Sigmoid colon (tissue), 7 donors: ENCODE measurements around the gene IL21. TPM values are rescaled to one million over a fixed set of nuclear protein-coding genes. Genes with fewer than 3 reads are reported as not detected.

ENCODE experiments used
- DNase-seq: peaks from one replicate; pipeline ENCODE4 v3.0.0-alpha.2; 2019
- H3K27ac ChIP-seq, 4 donors: fragments of 200-600 bp; sonication (generic); one replicate each; pipeline ENCODE4 v1.5.1; 2016 to 2019; ENCODE audit warnings: mild to moderate bottlenecking in 1 of 4
- H3K27me3 ChIP-seq, 3 donors: fragments of 200-600 bp; sonication (generic); one replicate each; pipeline ENCODE4 v1.5.1; 2019; ENCODE audit warnings: mild to moderate bottlenecking in 1 of 3
- H3K36me3 ChIP-seq, 4 donors: fragments of 200-600 bp; sonication (generic); one replicate each; pipeline ENCODE4 v1.5.1; 2016 to 2019
- H3K4me1 ChIP-seq, 4 donors: fragments of 200-600 bp; sonication (generic); one replicate each; pipeline ENCODE4 v1.5.1; 2017 to 2019
- H3K4me3 ChIP-seq, 4 donors: fragments of 200-600 bp; sonication (generic); one replicate each; pipeline ENCODE4 v1.5.1; 2017 to 2019; ENCODE audit warnings: mild to moderate bottlenecking in 2 of 4, moderate library complexity in 1 of 4
- H3K9me3 ChIP-seq, 4 donors: fragments of 200-600 bp in 3 of 4; sonication (generic) in 3 of 4; one replicate each; pipeline versions ENCODE4 v1.5.1 to v1.6.1; 2013 to 2019
- EP300 ChIP-seq, 4 donors: sonication (generic); formaldehyde crosslinking; IDR thresholded peaks; one replicate each; pipeline ENCODE4 v1.6.1; 2017; ENCODE audit warnings: antibody characterized with exemption in 4 of 4
- POLR2A ChIP-seq, 2 donors: fragments of 450-650 bp; IDR thresholded peaks; one replicate each; pipeline ENCODE4 v1.6.1; 2016; ENCODE audit warnings: antibody characterized with exemption in 2 of 2, mild to moderate bottlenecking in 2 of 2, moderate library complexity in 2 of 2
- POLR2AphosphoS5 ChIP-seq, 4 donors: sonication (generic); formaldehyde crosslinking; IDR thresholded peaks; one replicate each; pipeline ENCODE4 v1.6.1; 2017; ENCODE audit warnings: antibody characterized with exemption in 4 of 4
- WGBS, 2 donors: extraction: QIAGEN DNeasy Blood & Tissue Kit; methylation state at CpG; one replicate each; pipeline ENCODE4 v1.1.7; 2013; 5-methylcytosine and 5-hydroxymethylcytosine counted together
- intact Hi-C: fragments of 100-400 bp; cut with DNase I; formaldehyde crosslinking; loops from one replicate; pipeline ENCODE4 v1.15.1; 2023
- polyA plus RNA-seq, 3 donors: library from polyadenylated mRNA; stranded (reverse); fragments of 200-250 nt; gene quantifications; one replicate each; pipeline ENCODE4 v1.2.3, GENCODE V29; 2013
- total RNA-seq, 4 donors: library from RNA; depleted of rRNA; stranded (reverse); fragments of >200 nt; gene quantifications; one replicate each; pipeline ENCODE4 v1.1.0, GENCODE V29; 2016
- TF ChIP-seq, protein P1 (sequence below), 4 experiments: fragments of 450-650 bp in 3 of 4; fragments of 200-600 bp in 1 of 4; IDR thresholded peaks; one replicate each; pipeline ENCODE4 v1.5.1; 2016 to 2019; ENCODE audit warnings: antibody characterized with exemption in 4 of 4, mild to moderate bottlenecking in 3 of 4, moderate library complexity in 2 of 4
- donor health status: healthy with polysubstance abuse.
- donor health status: Bipolar disorder and iron deficiency.
- donor health status: healthy.

IL21 gene
- total and polyA plus RNA-seq, 7 donors: 0.63 TPM; not detected in 6

DNA sequence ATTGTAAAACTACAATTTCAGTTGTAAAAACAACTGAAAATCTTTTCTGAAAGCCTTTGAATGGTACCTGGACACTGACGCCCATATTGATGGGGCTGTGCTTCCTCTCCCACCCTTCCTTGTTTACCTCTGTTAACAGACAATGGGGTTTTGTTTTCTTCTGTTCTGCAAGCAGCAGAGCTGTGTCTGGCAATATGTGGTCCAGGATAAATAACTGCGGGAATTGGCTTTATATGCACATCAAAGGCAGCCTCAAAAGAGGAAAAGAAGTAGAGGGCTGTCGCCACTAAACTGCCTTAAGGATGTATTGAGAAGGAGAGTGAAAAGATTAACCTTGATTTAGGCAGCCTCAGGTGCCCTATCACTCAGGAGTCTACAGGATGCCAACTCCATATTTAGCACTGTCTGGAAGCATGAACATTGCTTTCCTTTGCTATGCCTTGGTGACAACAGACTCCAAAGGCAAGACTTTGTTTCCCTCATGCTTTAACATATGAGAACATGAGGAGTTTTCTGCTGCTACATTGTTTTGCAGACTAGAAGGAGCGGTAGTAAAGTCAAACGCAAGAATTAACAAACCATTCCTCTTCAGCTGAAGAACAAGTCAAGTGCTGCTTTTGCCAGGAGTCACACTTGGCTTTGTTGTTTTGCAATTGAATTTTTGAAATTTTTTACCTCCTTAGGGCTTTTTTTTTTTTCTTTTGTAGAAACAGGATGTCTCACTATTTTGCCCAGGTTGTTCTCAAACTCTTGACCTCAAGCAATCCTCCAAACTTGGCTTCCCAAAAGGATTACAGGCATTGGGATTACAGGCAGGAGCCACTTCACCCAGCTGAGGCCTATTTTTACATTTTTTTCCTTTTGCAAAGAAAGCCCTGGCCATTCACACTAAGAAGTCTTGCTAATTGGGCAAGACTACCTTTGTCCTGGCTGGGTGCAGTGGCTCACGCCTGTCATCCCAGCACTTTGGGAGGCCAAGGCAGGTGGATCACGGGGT is 3.0 kb downstream of the IL21 start:
- DNase-seq: no peak
- intact Hi-C loops: no loop called here
- H3K4me3 ChIP-seq: no peak overlapping the region
- TF ChIP-seq POLR2A (IDR thresholded peaks at IDR 0.05): no peak
- TF ChIP-seq, protein P1, sequence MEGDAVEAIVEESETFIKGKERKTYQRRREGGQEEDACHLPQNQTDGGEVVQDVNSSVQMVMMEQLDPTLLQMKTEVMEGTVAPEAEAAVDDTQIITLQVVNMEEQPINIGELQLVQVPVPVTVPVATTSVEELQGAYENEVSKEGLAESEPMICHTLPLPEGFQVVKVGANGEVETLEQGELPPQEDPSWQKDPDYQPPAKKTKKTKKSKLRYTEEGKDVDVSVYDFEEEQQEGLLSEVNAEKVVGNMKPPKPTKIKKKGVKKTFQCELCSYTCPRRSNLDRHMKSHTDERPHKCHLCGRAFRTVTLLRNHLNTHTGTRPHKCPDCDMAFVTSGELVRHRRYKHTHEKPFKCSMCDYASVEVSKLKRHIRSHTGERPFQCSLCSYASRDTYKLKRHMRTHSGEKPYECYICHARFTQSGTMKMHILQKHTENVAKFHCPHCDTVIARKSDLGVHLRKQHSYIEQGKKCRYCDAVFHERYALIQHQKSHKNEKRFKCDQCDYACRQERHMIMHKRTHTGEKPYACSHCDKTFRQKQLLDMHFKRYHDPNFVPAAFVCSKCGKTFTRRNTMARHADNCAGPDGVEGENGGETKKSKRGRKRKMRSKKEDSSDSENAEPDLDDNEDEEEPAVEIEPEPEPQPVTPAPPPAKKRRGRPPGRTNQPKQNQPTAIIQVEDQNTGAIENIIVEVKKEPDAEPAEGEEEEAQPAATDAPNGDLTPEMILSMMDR (IDR thresholded peaks at IDR 0.05): no peak
- no peak for TF ChIP-seq EP300 (IDR thresholded peaks at IDR 0.05)
- TF ChIP-seq POLR2AphosphoS5 (IDR thresholded peaks at IDR 0.05): no peak
- no peaks in the 10 kb centered on the region for H3K27me3 ChIP-seq
- H3K4me1 ChIP-seq: no peaks in the 10 kb centered on the region
- H3K9me3 ChIP-seq: no peaks in the 10 kb centered on the region
- H3K36me3 ChIP-seq: no peaks in the 10 kb centered on the region
- 58 to 74% methylated on average over 7 of the region's 7 CpGs for WGBS, 2 donors
- H3K27ac ChIP-seq: no peak overlapping the region

GRCh38 chr4:122616915-122617596 is 3.8 kb downstream of the IL21 start:
- 49 to 69% methylated on average over 6 of the region's 6 CpGs for WGBS, 2 donors
- no peaks in the 10 kb centered on the region for H3K4me1 ChIP-seq
- H3K9me3 ChIP-seq: no peaks in the 10 kb centered on the region
- no peaks in the 10 kb centered on the region for H3K27me3 ChIP-seq
- DNase-seq: no peak
- no peaks in the 10 kb centered on the region for H3K36me3 ChIP-seq
- intact Hi-C loops: no loop called here
- TF ChIP-seq EP300 (IDR thresholded peaks at IDR 0.05) (no peak), POLR2AphosphoS5 (IDR thresholded peaks at IDR 0.05) (no peak), POLR2A (IDR thresholded peaks at IDR 0.05) (no peak)
- TF ChIP-seq, protein P1 (IDR thresholded peaks at IDR 0.05): no peak
- H3K27ac ChIP-seq: no peak overlapping the region
- no peak overlapping the region for H3K4me3 ChIP-seq

- intact Hi-C loops: no loop called here
- no peaks in the 10 kb centered on the region for H3K27me3 ChIP-seq
- no peak overlapping the region for H3K4me3 ChIP-seq
- TF ChIP-seq EP300 (IDR thresholded peaks at IDR 0.05) (no peak), POLR2A (IDR thresholded peaks at IDR 0.05) (no peak), POLR2AphosphoS5 (IDR thresholded peaks at IDR 0.05) (no peak)
- TF ChIP-seq, protein P1 (IDR thresholded peaks at IDR 0.05): no peak
- DNase-seq: no peak
- H3K36me3 ChIP-seq: no peaks in the 10 kb centered on the region
- WGBS, 2 donors: 91 to 98% methylated on average over 1 of the region's 1 CpG
- H3K4me1 ChIP-seq: no peaks in the 10 kb centered on the region
- H3K27ac ChIP-seq: no peak overlapping the region
- no peaks in the 10 kb centered on the region for H3K9me3 ChIP-seq
Observed at GRCh38 chr4:122614621-122615020, 6.2 kb downstream of the IL21 start.

DNA sequence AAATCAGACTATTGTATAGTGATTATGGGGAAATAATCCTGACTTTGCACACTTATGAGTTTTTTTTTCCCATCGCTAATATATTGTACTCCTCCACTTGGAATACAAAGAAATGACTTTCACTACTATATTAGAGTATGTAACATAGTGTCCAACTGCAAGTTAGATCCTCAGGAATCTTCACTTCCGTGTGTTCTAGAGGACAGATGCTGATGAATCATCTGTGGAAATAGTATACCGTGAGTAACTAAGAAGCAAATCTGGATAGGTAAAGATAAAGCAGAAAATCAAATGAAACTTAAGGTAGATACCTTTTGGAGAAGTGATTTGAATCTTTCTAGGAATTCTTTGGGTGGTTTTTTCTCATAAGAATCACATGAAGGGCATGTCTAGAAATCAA is 8.3 kb downstream of the IL21 start:
- Histone ChIP-seq H3K4me3 (no peak overlapping the region), H3K27me3 (no peaks in the 10 kb centered on the region), H3K27ac (no peak overlapping the region), H3K4me1 (no peaks in the 10 kb centered on the region), H3K9me3 (no peaks in the 10 kb centered on the region), H3K36me3 (no peaks in the 10 kb centered on the region)
- no peak for TF ChIP-seq POLR2A (IDR thresholded peaks at IDR 0.05)
- TF ChIP-seq, protein P1 (IDR thresholded peaks at IDR 0.05): no peak
- no peak for TF ChIP-seq EP300 (IDR thresholded peaks at IDR 0.05)
- TF ChIP-seq POLR2AphosphoS5 (IDR thresholded peaks at IDR 0.05): no peak
- intact Hi-C loops: no loop called here
- WGBS, 2 donors: 83 to 89% methylated on average over 3 of the region's 3 CpGs
- no peak for DNase-seq
